WTC11 (cell line): ENCODE measurements around the gene TIGD2. TPM values are rescaled to one million over a fixed set of nuclear protein-coding genes. Genes with fewer than 3 reads are reported as not detected.

Source experiments
- ATAC-seq: fragments of 200-7000 bp; cut with Tn5 transposase; 2 replicates; pipeline ENCODE4 v1.10.0; 2021; ENCODE audit warnings: mild to moderate bottlenecking, moderate library complexity
- CTCF ChIA-PET: fragments of 300-600 bp; sonication (Branson Sonifier 250); formaldehyde crosslinking; loops from one replicate; lab custom pipeline; 2021; ENCODE audit warnings: antibody characterized with exemption; lab: Charles Lee
- POLR2A ChIA-PET: fragments of 350-600 bp; sonication (Branson Sonifier 250); formaldehyde crosslinking; loops from one replicate; lab custom pipeline; 2021; ENCODE audit warnings: antibody characterized with exemption; lab: Charles Lee
- DNase-seq: peaks from one replicate; pipeline ENCODE4 v3.0.0; 2021; ENCODE audit warnings: low spot score
- H3K27ac Mint-ChIP-seq: 2 replicates; pipeline ENCODE4 v1.8.0; 2021; ENCODE audit warnings: mixed read lengths
- H3K27me3 Mint-ChIP-seq: 2 replicates; pipeline ENCODE4 v1.8.0; 2021; ENCODE audit warnings: low read depth, mild to moderate bottlenecking, moderate library complexity, mixed read lengths
- H3K36me3 Mint-ChIP-seq: 2 replicates; pipeline ENCODE4 v1.8.0; 2021; ENCODE audit warnings: mixed read lengths
- H3K4me1 Mint-ChIP-seq: 2 replicates; pipeline ENCODE4 v1.8.0; 2022; ENCODE audit warnings: mixed read lengths
- H3K4me3 Mint-ChIP-seq: 2 replicates; pipeline ENCODE4 v1.8.0; 2021; ENCODE audit warnings: mild to moderate bottlenecking, moderate library complexity, mixed read lengths
- H3K9me3 Mint-ChIP-seq: 2 replicates; pipeline ENCODE4 v1.8.0; 2021; ENCODE audit warnings: mixed read lengths
- CBFB ChIP-seq: sonication (generic); formaldehyde crosslinking; IDR thresholded peaks from 2 replicates; pipeline ENCODE4 v1.8.1; 2022; ENCODE audit warnings: mild to moderate bottlenecking, low read depth, missing genetic modification reagents
- CREM ChIP-seq: sonication (generic); formaldehyde crosslinking; IDR thresholded peaks from 2 replicates; pipeline ENCODE4 v1.8.1; 2022; ENCODE audit warnings: mild to moderate bottlenecking, missing genetic modification reagents, moderate library complexity
- GTF2I ChIP-seq: fragments of 250-450 bp; sonication (Bioruptor Pico); conservative IDR thresholded peaks from 2 replicates; pipeline ENCODE4 v1.4.0; 2021; ENCODE audit warnings: mild to moderate bottlenecking
- HMGXB4 ChIP-seq: sonication (generic); formaldehyde crosslinking; IDR thresholded peaks from 2 replicates; pipeline ENCODE4 v1.8.1; 2023; ENCODE audit warnings: mild to moderate bottlenecking, moderate library complexity, missing genetic modification reagents
- MXD4 ChIP-seq: fragments of 250-450 bp; sonication (Bioruptor Pico); IDR thresholded peaks from 2 replicates; pipeline ENCODE4 v1.8.0; 2021; ENCODE audit warnings: mild to moderate bottlenecking, moderate library complexity, borderline replicate concordance
- NR1H2 ChIP-seq: sonication (generic); formaldehyde crosslinking; IDR thresholded peaks from 2 replicates; pipeline ENCODE4 v1.9.0; 2021; ENCODE audit warnings: mild to moderate bottlenecking, moderate library complexity, missing genetic modification reagents
- SMAD4 ChIP-seq: sonication (generic); formaldehyde crosslinking; IDR thresholded peaks from 2 replicates; pipeline ENCODE4 v1.8.0; 2022; ENCODE audit warnings: mild to moderate bottlenecking, missing genetic modification reagents
- TCF7 ChIP-seq: sonication (generic); formaldehyde crosslinking; IDR thresholded peaks from 2 replicates; pipeline ENCODE4 v1.8.0; 2022; ENCODE audit warnings: mild to moderate bottlenecking, low read depth, missing genetic modification reagents, moderate library complexity
- ZNF121 ChIP-seq: sonication (generic); formaldehyde crosslinking; IDR thresholded peaks from 2 replicates; pipeline ENCODE4 v1.8.0; 2023; ENCODE audit warnings: missing genetic modification reagents
- ZNF263 ChIP-seq: sonication (generic); formaldehyde crosslinking; IDR thresholded peaks from 2 replicates; pipeline ENCODE4 v1.8.1; 2022; ENCODE audit warnings: low read depth, mild to moderate bottlenecking, moderate library complexity, missing genetic modification reagents
- total RNA-seq: library from RNA; stranded (reverse); gene quantifications from 3 replicates; pipeline ENCODE4 v1.2.3, GENCODE V29; 2021
- TF ChIP-seq, protein P1 (sequence below): sonication (generic); formaldehyde crosslinking; IDR thresholded peaks from 2 replicates; pipeline ENCODE4 v1.8.0; 2023; ENCODE audit warnings: missing genetic modification reagents, mild to moderate bottlenecking, borderline replicate concordance
- TF ChIP-seq, protein P2 (sequence below): sonication (generic); formaldehyde crosslinking; IDR thresholded peaks from 2 replicates; pipeline ENCODE4 v1.8.1; 2022; ENCODE audit warnings: low read depth, mild to moderate bottlenecking, moderate library complexity, missing genetic modification reagents, borderline replicate concordance

Gene TIGD2
- total RNA-seq, 1 experiment from 2014 or later = 5.0 TPM

GRCh38 chr4:89099471-89099870, 11.9 kb upstream of the TIGD2 start:
- ATAC-seq (no peak), DNase-seq (no peak)
- Mint-ChIP-seq H3K36me3 (no peaks in the 10 kb centered on the region), H3K27me3 (peaks cover 4% of the 10 kb centered on the region; the same call in 1 of the 2 replicates), H3K4me1 (no peaks in the 10 kb centered on the region), H3K9me3 (no peaks in the 10 kb centered on the region), H3K4me3 (no peak overlapping the region), H3K27ac (no peak overlapping the region)
- TF ChIP-seq GTF2I (CRISPR knock-in tag) (no peak), TCF7 (CRISPR knock-in tag) (no peak), SMAD4 (CRISPR knock-in tag) (no peak)
- ChIA-PET POLR2A (no interaction called here), CTCF (no interaction called here)

DNA sequence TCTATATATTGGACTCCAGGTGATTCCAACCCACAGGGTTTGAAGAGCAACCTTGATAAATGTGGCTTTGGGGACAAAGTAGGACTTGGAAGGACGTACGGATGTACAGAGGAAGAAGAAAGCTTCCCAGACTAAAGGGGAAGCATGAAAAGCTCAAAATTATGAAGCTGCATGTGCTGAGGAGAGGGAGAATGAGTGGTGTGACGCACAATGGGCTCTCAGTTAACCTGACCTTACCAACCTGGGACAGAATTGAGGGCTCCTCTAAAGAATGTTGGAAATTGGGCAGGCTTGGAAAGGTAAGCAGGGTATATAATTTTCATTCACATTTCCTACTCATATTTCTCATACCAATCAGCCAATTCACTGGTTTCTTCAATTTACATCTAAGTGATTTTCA, 10.5 kb upstream of the TIGD2 start:
- CTCF ChIA-PET = no interaction called here
- no peaks in the 10 kb centered on the region for H3K36me3 Mint-ChIP-seq
- no peak for ATAC-seq
- POLR2A ChIA-PET = no interaction called here
- H3K4me3 Mint-ChIP-seq = no peak overlapping the region
- no peaks in the 10 kb centered on the region for H3K9me3 Mint-ChIP-seq
- H3K27ac Mint-ChIP-seq = no peak overlapping the region
- H3K27me3 Mint-ChIP-seq = no peaks in the 10 kb centered on the region; the same call in 1 of the 2 replicates
- no peak for DNase-seq
- TF ChIP-seq CBFB (CRISPR knock-in tag) (no peak), MXD4 (CRISPR knock-in tag) (no peak), NR1H2 (CRISPR knock-in tag) (no peak), ZNF263 (CRISPR knock-in tag) (no peak), TCF7 (CRISPR knock-in tag) (no peak), CREM (no peak)
- TF ChIP-seq, protein P1, sequence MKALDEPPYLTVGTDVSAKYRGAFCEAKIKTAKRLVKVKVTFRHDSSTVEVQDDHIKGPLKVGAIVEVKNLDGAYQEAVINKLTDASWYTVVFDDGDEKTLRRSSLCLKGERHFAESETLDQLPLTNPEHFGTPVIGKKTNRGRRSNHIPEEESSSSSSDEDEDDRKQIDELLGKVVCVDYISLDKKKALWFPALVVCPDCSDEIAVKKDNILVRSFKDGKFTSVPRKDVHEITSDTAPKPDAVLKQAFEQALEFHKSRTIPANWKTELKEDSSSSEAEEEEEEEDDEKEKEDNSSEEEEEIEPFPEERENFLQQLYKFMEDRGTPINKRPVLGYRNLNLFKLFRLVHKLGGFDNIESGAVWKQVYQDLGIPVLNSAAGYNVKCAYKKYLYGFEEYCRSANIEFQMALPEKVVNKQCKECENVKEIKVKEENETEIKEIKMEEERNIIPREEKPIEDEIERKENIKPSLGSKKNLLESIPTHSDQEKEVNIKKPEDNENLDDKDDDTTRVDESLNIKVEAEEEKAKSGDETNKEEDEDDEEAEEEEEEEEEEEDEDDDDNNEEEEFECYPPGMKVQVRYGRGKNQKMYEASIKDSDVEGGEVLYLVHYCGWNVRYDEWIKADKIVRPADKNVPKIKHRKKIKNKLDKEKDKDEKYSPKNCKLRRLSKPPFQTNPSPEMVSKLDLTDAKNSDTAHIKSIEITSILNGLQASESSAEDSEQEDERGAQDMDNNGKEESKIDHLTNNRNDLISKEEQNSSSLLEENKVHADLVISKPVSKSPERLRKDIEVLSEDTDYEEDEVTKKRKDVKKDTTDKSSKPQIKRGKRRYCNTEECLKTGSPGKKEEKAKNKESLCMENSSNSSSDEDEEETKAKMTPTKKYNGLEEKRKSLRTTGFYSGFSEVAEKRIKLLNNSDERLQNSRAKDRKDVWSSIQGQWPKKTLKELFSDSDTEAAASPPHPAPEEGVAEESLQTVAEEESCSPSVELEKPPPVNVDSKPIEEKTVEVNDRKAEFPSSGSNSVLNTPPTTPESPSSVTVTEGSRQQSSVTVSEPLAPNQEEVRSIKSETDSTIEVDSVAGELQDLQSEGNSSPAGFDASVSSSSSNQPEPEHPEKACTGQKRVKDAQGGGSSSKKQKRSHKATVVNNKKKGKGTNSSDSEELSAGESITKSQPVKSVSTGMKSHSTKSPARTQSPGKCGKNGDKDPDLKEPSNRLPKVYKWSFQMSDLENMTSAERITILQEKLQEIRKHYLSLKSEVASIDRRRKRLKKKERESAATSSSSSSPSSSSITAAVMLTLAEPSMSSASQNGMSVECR = no peak
- TF ChIP-seq, protein P2, sequence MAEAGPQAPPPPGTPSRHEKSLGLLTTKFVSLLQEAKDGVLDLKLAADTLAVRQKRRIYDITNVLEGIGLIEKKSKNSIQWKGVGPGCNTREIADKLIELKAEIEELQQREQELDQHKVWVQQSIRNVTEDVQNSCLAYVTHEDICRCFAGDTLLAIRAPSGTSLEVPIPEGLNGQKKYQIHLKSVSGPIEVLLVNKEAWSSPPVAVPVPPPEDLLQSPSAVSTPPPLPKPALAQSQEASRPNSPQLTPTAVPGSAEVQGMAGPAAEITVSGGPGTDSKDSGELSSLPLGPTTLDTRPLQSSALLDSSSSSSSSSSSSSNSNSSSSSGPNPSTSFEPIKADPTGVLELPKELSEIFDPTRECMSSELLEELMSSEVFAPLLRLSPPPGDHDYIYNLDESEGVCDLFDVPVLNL (CRISPR knock-in tag) = no peak
- H3K4me1 Mint-ChIP-seq = no peaks in the 10 kb centered on the region

DNA sequence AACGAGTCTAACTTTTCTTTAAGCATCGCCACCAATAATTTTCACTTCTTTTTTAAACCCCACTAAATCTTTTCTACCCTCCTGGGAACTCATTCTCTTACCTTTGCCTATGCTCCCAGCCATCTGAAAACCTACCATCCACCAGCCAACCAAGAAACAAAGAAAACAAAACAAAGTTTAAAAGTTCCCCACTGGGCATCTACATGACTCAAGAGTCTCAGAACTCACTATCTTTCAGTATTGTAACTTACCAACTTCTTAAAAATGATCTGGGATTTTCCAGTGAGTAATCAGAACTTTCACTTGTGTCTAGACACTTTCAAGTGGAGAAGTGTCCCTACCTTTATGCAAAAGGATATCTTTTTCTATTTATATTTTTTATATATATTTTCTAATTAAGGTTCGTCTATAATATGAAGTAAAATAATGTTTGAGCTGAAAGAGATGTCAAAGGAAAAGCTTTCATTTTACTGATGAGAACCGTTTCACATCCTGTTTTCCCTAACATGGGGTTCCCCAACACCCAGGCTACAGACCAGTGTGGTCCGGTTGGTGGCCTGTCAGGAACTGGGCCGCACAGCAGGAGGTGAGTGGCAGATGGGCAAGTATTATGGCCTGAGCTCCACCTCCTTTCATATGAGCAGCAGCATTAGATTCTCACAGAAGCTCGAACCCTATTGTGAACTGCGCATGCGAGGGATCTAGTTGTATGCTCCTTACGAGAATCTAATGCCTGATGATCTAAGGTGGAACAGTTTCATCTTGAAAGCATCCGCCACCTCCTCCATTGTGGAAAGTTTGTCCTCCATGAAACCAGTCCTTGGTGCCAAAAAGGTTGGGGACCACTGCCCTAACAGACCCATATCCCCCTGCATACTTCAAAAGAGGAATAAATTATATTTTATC, 9.8 kb upstream of the TIGD2 start:
- no peak for DNase-seq
- Mint-ChIP-seq H3K4me3 (no peak overlapping the region), H3K9me3 (no peaks in the 10 kb centered on the region), H3K36me3 (no peaks in the 10 kb centered on the region), H3K27ac (no peak overlapping the region)
- POLR2A ChIA-PET = no interaction called here
- TF ChIP-seq ZNF121 (CRISPR knock-in tag) (peak; percentile 74), HMGXB4 (no peak)
- TF ChIP-seq, all 79 proteins: peak for 1
- Mint-ChIP-seq H3K4me1 (no peaks in the 10 kb centered on the region), H3K27me3 (peaks cover under 1% of the 10 kb centered on the region)
- ATAC-seq = no peak
- CTCF ChIA-PET = no interaction called here
